ENCODE results near the gene ARID1B.

ARID1B gene

DNA sequence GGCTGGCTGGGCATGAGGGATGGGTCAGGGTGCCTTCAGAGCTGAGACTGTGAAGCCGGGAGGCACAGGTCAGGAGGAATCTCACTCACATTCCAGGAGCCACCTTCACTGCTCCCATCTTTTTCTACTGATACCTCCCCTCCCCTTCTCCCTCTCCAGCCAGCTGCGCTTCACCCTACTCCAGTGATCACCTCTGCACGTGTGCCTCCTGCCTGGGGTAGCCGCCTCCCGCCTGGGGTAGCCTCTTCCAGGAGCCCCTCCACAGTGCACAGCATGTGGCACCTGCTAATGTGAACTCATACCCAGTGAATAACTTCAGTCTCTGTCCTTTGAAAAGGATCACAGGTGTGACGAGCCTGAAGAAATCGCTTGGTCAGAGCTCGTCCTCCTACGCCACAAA lies 313.6 kb downstream of the ARID1B start:
- H3K4me3 ChIP-seq (ENCODE audit: low read depth, low read length) = no peak overlapping the region

DNA sequence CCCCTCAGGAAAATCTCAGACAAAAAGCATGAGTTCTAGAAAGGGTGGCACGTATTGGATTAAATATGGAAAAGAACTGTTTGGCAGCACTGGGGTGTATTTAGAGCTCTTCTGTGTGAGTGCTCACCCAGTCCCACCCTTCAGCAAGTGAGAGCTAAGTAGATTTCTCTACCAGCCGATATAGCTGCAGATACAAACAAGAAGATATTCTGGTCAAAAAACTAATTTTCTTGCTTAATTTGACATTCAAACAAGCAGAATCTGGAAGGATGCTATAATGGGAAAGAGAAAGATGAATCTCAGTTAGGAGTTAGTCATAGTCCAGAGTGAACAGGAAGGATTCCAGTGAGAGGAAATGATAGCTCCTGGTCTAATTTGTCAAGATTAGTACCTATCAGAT lies 314.1 kb downstream of the ARID1B start:
- H3K4me3 ChIP-seq (ENCODE audit: low read depth, low read length) = no peak overlapping the region

DNA sequence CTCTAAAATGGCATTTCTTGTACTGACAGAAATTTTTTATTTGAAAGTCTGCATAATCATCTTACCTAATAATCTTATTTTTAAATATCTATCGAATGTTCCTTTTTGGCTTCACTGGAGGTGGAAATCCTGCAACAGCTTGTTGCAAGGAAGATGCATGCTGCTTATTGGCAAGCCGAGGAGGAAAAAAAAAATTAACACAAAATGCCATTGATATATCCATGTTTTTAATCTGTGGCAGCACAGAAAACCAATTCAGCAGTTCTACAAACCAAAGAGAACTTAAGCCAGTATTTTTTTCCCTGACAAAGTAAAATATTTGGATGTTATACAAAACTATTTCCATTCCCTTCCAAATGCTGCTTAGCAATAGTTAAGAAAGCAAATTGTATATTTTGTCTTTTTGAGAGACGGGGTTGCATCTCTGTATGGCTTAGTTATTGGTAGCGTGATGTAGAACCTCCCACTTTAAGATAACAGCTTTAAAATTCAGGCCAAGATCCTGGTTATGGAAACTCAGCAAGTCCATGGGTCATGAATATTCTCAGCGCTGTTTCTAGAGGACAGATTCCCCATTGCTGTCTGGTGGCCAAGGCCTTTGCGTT lies 314.8 kb downstream of the ARID1B start:
- H3K4me3 ChIP-seq (ENCODE audit: low read depth, low read length) = no peak overlapping the region

DNA sequence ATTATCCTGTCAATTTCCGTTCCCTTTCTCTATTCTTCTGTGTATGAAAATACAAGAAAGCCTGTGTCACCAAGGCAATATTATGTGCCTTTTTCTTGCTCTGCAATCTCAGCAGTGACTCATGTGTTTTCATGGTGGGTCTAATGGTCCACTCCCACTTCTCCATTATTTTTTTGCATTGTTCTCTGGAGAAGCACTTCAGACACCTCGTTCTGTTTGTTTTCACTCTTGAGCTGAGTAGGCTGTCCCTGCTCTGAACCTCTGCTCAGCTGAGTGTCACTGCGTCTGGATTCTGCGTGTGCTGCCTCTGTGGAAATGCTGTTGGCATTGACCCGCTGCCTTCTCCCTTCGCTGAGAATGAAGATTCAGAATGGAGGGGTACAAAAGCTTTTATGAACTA lies 315.6 kb downstream of the ARID1B start:
- H3K4me3 ChIP-seq (ENCODE audit: low read depth, low read length) = no peak overlapping the region

DNA sequence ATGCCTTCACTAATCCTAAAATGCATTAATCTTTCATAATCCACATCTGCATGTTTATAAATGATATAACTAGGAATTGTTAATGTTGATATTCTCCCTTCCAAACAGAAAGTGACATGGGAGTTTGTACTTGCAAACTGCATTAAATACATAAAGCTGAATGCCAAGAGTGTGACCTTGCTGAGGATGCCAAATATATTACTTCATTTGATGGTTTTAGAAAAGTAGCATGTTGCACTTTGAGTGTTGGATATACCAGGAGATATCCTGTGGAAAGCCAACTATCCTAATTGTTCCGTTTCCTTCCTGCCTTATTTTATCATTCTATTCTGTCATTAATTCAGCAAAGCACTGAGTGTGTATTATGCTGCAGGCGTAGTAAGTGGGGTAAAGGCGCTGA lies 316.4 kb downstream of the ARID1B start:
- H3K4me3 ChIP-seq (ENCODE audit: low read depth, low read length) = no peak overlapping the region

DNA sequence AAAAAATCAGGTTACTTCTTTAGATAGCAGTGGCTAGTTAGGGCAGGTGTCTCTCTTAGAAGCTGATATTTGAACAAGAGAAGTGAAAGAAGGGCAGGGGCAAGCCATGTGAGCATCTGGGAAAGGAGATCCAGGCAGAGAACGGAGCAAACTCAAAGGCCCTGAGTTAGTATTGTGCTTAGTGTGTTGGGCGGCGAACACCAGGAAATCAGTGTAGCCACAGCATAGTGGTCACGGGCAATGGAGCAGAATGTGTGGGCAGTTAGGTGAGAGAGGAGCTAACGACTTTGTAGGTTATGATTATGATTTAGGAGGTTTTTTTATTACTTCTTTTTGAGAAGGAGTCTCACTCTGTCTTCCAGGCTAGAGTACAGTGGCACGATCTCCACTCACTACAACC lies 316.9 kb downstream of the ARID1B start:
- no peak overlapping the region for H3K4me3 ChIP-seq (ENCODE audit: low read depth, low read length)

DNA sequence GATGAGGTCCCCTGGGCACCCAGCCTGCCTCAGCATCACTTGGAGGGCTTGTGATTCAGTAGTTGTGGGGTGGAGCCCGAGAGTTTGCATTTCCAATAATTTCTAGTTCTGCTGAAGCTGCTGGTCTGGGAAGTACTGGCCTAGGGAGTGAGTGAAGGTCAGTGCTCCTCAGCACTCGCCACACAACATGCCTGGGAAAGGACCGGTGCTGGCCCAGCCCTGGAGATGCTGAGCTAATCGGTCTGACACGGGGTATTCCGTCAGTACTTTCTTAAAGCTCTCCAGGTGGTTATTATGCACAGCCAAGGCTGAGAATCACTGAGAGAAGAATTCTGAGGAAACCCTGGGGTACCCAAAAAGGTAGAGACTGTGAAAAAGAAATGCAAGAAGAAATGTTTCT lies 317.9 kb downstream of the ARID1B start:
- H3K4me3 ChIP-seq (ENCODE audit: low read depth, low read length) = no peak overlapping the region

DNA sequence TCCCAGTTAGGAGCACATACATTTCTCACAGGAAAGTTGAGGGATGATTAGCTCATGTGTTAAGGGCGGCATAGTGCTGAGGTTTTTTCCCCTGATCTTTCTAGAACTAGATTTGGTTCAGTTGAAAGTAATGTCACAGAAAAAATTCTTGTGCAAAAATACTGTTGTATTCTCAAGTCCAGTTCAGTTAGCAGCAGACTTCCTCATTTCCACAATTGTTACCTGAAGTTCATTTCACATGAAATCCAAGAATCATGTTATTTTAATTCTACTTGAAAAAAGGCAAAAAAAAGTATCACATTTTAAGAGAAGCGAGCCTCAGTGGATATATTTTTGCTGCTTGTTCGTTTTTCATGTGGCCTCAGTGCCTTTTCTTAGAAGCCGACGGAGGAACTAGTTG lies 318.4 kb downstream of the ARID1B start:
- H3K4me3 ChIP-seq (ENCODE audit: low read depth, low read length) = no peak overlapping the region

DNA sequence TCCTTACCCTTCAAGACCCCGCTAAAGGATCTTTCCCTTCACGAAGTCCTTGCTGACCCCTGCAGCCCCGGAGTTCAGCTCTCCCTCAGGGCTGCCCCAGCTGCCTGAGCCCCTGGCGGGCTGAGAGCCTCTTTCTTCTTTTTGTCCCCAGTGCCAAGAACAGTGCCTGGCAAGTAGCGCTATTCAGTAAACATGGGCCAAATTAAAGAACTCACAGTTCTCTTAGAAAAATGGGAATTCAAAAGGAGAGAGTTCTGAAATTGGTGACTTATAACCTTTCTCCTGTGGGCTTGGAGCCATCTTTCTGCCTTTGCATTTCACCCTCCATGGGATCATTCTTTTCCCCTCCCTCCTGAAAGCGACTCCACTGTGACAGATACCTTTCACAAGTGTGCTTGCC lies 318.9 kb downstream of the ARID1B start:
- H3K4me3 ChIP-seq (ENCODE audit: low read depth, low read length) = no peak overlapping the region

DNA sequence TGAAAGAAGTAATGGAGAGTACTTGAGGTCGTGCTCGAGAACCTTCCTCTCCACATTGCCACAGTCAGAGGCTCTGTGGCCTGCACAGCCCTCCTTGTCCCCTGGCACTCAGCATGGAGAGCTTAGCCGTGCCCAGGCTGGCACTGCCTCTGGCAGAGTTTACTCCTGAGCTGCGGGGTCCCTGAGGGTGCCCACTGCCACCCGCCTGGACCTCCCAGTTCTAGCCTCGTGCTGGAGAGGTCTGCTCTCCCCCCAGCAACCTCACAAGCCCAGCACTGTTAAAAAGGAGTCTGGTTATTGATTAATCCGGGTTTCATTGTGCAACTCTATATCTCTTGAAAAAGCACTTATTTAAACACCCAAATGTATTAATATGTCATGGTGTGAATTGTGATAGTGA lies 319.3 kb downstream of the ARID1B start:
- H3K4me3 ChIP-seq (ENCODE audit: low read depth, low read length) = no peak overlapping the region

DNA sequence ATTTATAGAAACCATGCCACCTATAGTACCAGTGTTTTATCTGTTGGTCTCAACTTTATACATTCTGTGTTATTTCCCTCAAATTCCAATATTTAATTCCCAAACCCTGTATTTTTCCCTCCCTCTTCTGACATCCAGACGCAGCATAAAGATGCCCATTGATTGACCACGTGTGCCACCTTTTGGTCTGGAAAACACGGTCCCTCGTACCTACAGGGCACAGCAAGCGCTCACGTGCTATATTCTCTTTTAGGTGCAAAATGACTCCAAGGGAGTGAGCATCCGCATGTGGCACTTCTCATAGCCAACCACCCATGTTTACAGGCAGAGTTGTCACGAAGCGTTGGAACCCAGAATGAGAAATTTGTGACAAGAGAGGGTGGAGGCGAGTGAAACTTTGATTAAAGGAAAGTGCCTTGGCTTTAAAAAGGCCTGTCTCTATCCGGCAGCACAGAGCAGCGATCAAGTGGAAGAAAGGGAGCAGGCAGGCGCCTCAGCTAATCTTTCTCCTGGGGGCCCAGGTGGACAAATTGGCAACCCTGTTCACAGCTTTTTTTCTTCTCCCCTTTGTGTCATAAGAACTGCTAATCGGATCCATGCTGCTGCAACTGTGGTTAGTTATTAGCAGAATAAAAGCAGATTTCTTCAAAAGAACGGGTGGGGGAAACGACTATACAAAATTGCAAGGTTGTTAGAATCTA lies 320.2 kb downstream of the ARID1B start:
- no peak overlapping the region for H3K4me3 ChIP-seq (ENCODE audit: low read depth, low read length)

DNA sequence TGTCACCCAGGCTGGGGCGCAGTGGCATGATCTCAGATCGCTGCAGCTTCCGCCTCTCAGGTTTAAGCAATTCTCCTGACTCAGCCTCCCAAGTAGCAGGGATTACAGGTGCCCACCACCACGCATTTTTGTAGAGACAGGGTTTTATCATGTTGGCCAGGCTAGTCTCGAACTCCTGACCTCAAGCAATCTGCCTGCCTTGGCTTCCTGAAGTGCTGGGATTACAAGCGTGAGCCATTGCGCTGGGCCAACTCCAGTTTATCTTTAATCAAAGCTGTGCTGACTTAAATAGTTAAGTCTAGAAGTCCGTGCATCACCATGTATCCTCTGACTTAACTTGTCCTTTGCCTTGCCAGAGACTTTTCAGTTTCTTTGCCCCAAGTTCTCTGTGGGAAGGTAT lies 321.8 kb downstream of the ARID1B start:
- H3K4me3 ChIP-seq (ENCODE audit: low read depth, low read length) = no peak overlapping the region

DNA sequence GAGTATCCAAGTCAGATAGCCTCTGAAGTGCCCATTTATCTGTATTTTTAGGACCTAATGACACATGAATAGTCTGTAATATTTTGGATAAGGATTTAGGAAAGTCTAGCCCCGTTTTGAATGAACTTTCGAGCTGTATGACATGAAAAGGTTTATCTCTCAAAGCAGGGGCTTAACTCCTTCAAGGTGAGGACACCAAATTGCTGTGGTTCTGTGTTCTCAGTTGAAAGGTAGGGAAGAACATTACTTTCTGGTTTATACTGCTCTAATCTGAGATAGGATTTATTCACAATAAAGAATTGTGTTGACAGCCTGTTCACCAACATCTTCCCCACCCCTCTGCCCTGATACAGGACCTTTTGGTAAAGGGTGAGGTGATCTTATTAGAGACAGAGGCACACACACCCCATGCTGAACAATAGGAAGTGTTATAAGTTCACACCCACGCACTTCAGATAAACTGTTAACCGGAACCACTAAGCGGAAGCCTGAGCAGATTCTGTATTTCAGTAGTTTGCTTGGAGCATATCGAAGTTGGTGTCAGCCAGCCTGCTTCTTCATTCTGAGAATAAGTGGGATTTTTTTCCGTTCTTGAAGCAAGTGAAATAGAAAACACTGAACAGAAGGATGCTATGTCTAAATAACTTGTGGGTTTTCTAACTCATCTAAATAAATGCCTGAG lies 322.9 kb downstream of the ARID1B start:
- H3K4me3 ChIP-seq (ENCODE audit: low read depth, low read length) = no peak overlapping the region

DNA sequence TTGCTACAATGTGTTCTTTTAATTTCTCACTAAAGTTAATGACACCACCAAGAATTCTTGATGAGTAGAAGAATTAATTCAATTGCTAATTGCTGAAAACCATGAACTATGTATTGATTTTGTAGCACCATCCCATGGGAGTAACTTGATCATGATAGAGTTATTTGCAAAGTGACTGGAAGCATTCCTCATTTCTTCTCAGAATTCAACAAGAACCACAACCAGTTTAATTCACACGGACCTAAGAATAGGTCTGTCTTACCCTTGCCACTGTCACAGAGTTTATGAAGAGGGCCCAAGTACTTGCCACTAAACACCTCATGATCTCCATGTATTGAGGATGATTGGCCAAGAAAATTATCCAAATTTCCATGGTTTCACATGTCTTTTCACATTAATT lies 324.0 kb downstream of the ARID1B start:
- H3K4me3 ChIP-seq (ENCODE audit: low read depth, low read length) = no peak overlapping the region

DNA sequence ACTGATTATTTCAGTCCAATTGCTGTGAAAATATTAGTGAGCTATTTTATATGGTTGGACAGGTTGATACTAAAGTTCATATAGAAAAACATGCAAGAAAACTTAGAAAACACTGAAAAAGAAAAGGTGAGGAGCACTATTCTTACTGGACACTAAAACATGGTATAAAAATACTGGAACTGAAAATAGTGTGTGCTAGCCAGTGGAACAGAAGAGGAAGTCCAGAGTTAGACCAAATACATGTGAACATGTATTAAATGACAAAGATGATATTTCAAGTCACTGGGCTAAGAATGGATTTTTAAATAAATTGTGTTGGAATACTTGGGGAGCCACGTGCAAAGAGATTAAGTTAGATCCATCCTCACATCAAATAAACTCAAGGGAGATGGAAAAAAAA lies 327.6 kb downstream of the ARID1B start:
- no peak overlapping the region for H3K4me3 ChIP-seq (ENCODE audit: low read depth, low read length)

DNA sequence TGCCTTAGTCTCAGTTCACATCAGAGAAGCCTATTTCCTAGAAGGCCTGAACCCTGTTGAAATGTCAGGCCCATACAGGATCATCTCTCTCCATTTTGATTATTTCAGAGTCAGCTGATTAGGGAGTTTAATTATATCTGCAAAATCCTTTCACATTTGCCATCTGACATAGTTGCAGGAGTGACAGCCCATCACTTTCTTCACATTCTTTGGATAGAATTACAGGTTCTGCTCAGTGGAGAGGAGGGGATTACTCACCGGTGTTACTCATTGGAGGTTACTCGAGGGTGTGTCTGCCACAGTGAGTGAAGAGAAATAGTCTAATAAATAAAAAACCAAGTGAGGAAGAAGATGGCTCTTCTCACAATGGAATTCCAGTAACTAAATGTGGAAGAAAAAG lies 329.3 kb downstream of the ARID1B start:
- no peak overlapping the region for H3K4me3 ChIP-seq (ENCODE audit: low read depth, low read length)

DNA sequence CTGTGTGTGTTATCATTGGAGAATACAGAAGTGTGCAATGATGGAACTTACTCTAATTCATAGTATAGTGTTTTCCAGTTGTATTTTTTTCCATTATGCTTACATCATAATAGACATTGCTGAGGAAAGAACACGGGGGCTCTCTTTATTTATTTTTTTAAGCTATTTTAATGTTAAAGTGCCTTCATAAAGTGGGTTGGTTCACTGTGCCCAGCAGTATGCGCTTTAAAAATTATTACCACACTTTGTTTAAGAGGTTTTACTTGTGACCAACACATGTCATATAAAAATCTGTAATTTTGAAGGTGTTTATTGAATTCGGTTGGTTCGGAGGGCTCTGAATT lies 330.4 kb downstream of the ARID1B start:
- no peak overlapping the region for H3K4me3 ChIP-seq (ENCODE audit: low read depth, low read length)

DNA sequence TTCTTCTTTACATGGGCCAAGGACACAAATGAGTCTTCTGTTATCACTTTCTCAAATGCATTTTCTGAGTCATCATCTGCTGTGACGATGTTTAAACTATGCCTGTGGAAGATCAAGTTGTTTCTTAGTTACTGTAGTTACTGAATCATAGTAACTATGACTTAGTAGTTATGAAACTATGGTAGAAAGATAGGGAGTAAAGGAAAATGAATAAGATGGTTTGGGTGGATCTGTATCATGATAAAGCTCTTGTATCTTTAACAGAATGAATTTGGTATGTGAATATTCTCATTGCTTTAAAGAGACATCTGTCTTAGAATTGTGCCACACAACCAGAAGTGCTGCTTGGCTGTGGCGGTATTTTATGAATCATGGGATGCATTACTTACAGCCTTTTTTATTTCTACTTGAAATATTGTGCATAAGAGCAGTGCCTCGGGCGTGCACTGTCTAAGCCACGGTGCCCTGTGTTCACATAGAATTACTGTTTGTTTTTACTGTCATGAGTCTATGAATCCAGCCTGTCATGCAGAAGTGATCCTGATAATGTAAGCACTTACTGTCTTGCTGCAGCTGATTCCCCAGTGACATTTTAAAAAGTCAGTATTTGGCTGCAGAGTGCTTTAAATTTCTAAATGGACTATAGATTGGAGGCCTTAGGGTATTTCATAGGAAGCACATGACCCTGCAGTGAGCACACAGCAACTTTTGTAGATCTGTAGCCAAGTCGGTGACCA lies 330.9 kb downstream of the ARID1B start:
- no peak overlapping the region for H3K4me3 ChIP-seq (ENCODE audit: low read depth, low read length)

DNA sequence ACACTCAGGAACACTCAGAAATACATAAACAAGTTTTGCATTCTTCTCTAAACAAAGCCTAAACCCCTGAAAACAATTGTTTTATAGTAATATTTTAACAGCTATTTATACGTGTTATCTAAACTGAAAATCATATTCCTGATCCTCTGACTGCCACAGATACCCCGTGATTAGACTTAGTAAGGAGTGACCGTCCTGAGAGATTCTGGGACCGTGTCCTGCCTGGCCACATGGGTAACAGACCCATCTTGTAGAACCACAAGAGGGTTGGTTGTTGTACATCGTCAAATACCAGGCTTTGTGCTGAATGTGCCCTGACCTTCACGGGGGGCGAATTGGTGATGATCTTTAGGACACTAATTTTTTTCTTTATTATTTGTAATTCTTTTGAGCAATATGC lies 331.7 kb downstream of the ARID1B start:
- no peak overlapping the region for H3K4me3 ChIP-seq (ENCODE audit: low read depth, low read length)

DNA sequence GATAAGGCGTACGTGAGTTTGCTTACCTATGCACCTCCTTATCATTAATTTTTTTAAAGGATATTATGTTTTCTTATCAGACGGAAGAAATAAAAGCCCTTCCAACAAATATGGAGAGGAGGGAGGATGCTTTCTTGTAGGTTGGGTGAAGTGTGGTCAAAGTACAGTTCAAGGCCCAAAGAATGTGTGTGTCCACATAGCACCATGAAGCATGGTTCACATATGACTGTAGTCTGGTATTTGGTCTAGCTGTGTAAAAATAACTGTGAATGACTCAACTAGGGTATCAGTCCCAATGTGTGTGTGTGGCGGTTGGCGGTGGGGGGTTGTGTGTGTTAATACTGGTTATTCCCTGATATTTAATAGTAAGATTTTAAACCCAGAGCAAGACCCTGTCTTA lies 333.4 kb downstream of the ARID1B start:
- H3K4me3 ChIP-seq (ENCODE audit: low read depth, low read length) = no peak overlapping the region

DNA sequence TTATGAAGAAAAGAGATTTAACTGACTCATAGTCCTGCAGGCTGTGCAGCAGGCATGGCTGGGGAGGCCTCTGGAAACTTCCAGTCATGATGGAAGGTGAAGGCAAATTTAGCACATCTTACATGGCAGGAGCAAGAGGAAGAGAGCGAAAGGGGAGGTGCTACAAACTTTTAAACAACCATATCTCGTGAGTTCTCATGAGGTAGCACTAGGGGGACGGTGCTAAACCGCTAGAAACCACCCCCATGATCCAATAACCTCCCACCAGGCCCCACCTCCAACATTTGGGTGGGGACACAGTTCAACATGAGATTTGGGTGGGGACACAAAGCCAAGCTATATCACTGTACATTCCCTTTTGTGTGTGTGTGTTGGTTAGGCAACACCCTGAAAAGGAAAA lies 336.2 kb downstream of the ARID1B start:
- H3K4me3 ChIP-seq (ENCODE audit: low read depth, low read length) = no peak overlapping the region

DNA sequence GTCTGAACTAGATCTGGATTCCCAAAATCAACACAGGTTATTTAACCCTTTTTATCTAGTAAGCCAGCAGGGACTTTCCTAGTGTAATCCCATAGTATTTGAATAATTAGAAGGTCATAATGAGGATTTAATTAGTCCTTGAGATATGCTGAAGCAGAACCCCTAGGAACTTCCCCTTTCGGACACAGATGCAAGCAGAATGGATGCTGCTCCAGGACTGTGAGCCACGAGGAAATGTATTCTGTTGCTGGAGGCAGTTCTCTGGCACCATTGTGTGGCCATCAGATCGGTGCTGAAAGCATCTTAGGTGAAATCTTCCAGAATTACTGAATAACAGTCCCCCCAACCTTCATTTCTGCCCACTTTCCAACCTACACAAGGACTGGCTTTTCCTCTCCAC lies 339.2 kb downstream of the ARID1B start:
- no peak overlapping the region for H3K4me3 ChIP-seq (ENCODE audit: low read depth, low read length)

Data from iPS-11a (cell line).